HepG2 (cell line): ENCODE measurements around the gene PRKN. TPM values are rescaled to one million over a fixed set of nuclear protein-coding genes. Genes with fewer than 3 reads are reported as not detected.
A peak's percentile ranks its signal among the peaks of the same experiment; 100 is the strongest.

ENCODE experiments used
- ATAC-seq: fragments of 200-7000 bp; cut with Tn5 transposase; 3 replicates; pipeline ENCODE4 v1.9.1; 2020; ENCODE audit warnings: mild to moderate bottlenecking, moderate library complexity
- BruUV-seq: library from RNA; stranded (reverse); fragments of 400-500 nt; replicated peaks from 2 replicates; lab custom pipeline; 2021; lab: Mats Ljungman, UMichigan
- CTCF ChIA-PET: fragments of 300-600 bp; formaldehyde crosslinking; extraction: SDS; loops from one replicate; lab custom pipeline; 2021; ENCODE audit warnings: low total read pairs, inconsistent platforms, low intra/inter-chr PET ratio; lab: Yijun Ruan, JAX
- POLR2A ChIA-PET: fragments of 350-600 bp; sonication (Branson Sonifier 250); formaldehyde crosslinking; loops from one replicate; lab custom pipeline; 2020; ENCODE audit warnings: antibody characterized with exemption, inconsistent platforms; lab: Yijun Ruan, JAX
- DNase-seq: peaks from one replicate; pipeline ENCODE4 v3.0.0-alpha.2; 2015; ENCODE audit warnings: low spot score
- FAIRE-seq: peaks from 3 replicates; lab custom pipeline; 2011; peaks lifted over from hg19 to GRCh38; lab: Jason Lieb, UNC
- H2AFZ ChIP-seq: one replicate; pipeline ENCODE4 v1.6.1; 2011; ENCODE audit warnings: low read length, inconsistent platforms
- H3K27ac ChIP-seq: fragments of 300-600 bp; 3 replicates; pipeline ENCODE4 v1.8.0; 2011; ENCODE audit warnings: mixed run types, mild to moderate bottlenecking, mixed read lengths, low read length, inconsistent platforms; ENCODE audit not compliant: insufficient read depth; ENCODE audit errors: extremely low read length
- H3K27me3 ChIP-seq, 2 experiments: fragments of 200-600 bp in 1 of 2; 2 replicates in 1 of 2; 3 replicates in 1 of 2; pipeline versions ENCODE4 v1.6.0 to v1.8.0; 2011; ENCODE audit warnings: low read length in 2 of 2, mild to moderate bottlenecking in 2 of 2, moderate library complexity in 2 of 2, inconsistent platforms in 1 of 2; ENCODE audit not compliant: insufficient read depth in 2 of 2, control insufficient read depth in 1 of 2
- H3K36me3 ChIP-seq, 2 experiments: fragments of 200-600 bp in 1 of 2; replicated peaks in 1 of 2; 2 replicates in 1 of 2; 3 replicates in 1 of 2; pipeline versions ENCODE4 v1.5.1 to v1.8.0; 2011; ENCODE audit warnings: low read length in 2 of 2, inconsistent platforms in 1 of 2; ENCODE audit not compliant: insufficient read depth in 2 of 2, control insufficient read depth in 1 of 2
- H3K4me1 ChIP-seq: 2 replicates; pipeline ENCODE4 v1.5.1; 2012; ENCODE audit warnings: low read length, inconsistent platforms; ENCODE audit not compliant: insufficient read depth
- H3K4me2 ChIP-seq: 2 replicates; pipeline ENCODE4 v1.6.0; 2011; ENCODE audit warnings: low read depth, low read length, inconsistent platforms
- H3K4me3 ChIP-seq, 3 experiments: fragments of 200-600 bp in 1 of 3; sonication (generic), shearing (Covaris generic) in 1 of 3; replicated peaks in 1 of 3; 2 replicates each; pipeline ENCODE4 v1.5.1; 2011 to 2016; ENCODE audit warnings: low read length in 3 of 3, inconsistent platforms in 2 of 3, low read depth in 2 of 3, mild to moderate bottlenecking in 2 of 3, control low read depth in 1 of 3, mixed read lengths in 1 of 3; ENCODE audit not compliant: insufficient read depth in 1 of 3
- H3K79me2 ChIP-seq: one replicate; pipeline ENCODE4 v1.6.1; 2011; ENCODE audit warnings: low read length, inconsistent platforms; ENCODE audit not compliant: insufficient read depth
- H3K9ac ChIP-seq: 2 replicates; pipeline ENCODE4 v1.6.0; 2011; ENCODE audit warnings: mild to moderate bottlenecking, low read depth, low read length, inconsistent platforms; ENCODE audit not compliant: insufficient read depth
- H3K9me3 ChIP-seq: 2 replicates; pipeline ENCODE4 v1.5.1; 2012; ENCODE audit warnings: mild to moderate bottlenecking, low read length
- H4K20me1 ChIP-seq: 2 replicates; pipeline ENCODE4 v1.6.0; 2011; ENCODE audit warnings: inconsistent platforms, mild to moderate bottlenecking, low read length, moderate library complexity; ENCODE audit not compliant: insufficient read depth
- ARNT2 ChIP-seq: sonication (generic); formaldehyde crosslinking; IDR thresholded peaks from 2 replicates; pipeline ENCODE4 v1.8.0; 2022; ENCODE audit warnings: mild to moderate bottlenecking, low read depth, missing genetic modification reagents, moderate library complexity
- ATF2 ChIP-seq: sonication (generic); formaldehyde crosslinking; IDR thresholded peaks from 2 replicates; pipeline ENCODE4 v1.4.0; 2020; ENCODE audit warnings: missing genetic modification reagents
- FOXA3 ChIP-seq: IDR thresholded peaks from 2 replicates; pipeline ENCODE4 v1.6.1; 2016; ENCODE audit warnings: missing genetic modification reagents, missing compliant biosample characterization
- HNF4A ChIP-seq: sonication (generic); formaldehyde crosslinking; IDR thresholded peaks from 2 replicates; pipeline ENCODE4 v1.4.0; 2020; ENCODE audit warnings: missing genetic modification reagents
- JUN ChIP-seq: sonication (generic); formaldehyde crosslinking; IDR thresholded peaks from 2 replicates; pipeline ENCODE4 v1.4.0; 2020; ENCODE audit warnings: mild to moderate bottlenecking, missing genetic modification reagents
- PITX1 ChIP-seq: sonication (generic); formaldehyde crosslinking; IDR thresholded peaks from 2 replicates; pipeline ENCODE4 v1.5.1; 2020; ENCODE audit warnings: mild to moderate bottlenecking, missing genetic modification reagents
- SSRP1 ChIP-seq: IDR thresholded peaks from 2 replicates; pipeline ENCODE4 v1.6.1; 2016; ENCODE audit warnings: control low read depth
- ZNF230 ChIP-seq: sonication (generic); formaldehyde crosslinking; IDR thresholded peaks from 2 replicates; pipeline ENCODE4 v1.4.0; 2020; ENCODE audit warnings: mild to moderate bottlenecking, missing genetic modification reagents
- ZNF430 ChIP-seq: sonication (generic); formaldehyde crosslinking; IDR thresholded peaks from 2 replicates; pipeline ENCODE4 v1.9.0; 2021; ENCODE audit warnings: mild to moderate bottlenecking, missing genetic modification reagents
- ZNF776 ChIP-seq: sonication (generic); formaldehyde crosslinking; IDR thresholded peaks from 2 replicates; pipeline ENCODE4 v1.4.0; 2020; ENCODE audit warnings: mild to moderate bottlenecking, missing genetic modification reagents
- WGBS: methylation state at CpG from one replicate; pipeline ENCODE4 v1.1.6; 2017; ENCODE audit warnings: low lambda C conversion rate; 5-methylcytosine and 5-hydroxymethylcytosine counted together
- in situ Hi-C: cut with HindIII; loops from 2 replicates; pipeline ENCODE4 v1.10.0; 2017; ENCODE audit warnings: low pct_unique_long_range_greater_than_20kb; ENCODE audit not compliant: extremely low pct_ligation_motif_present
- intact Hi-C: fragments of 100-400 bp; cut with micrococcal nuclease; formaldehyde crosslinking; loops from one replicate; pipeline ENCODE4 v1.10.0; 2022; ENCODE audit not compliant: unreplicated experiment
- polyA plus RNA-seq, 8 experiments: library from polyadenylated mRNA; depleted of rRNA in 3 of 8; stranded (reverse) in 7 of 8; unstranded in 1 of 8; fragments of >200 nt; fragmentation: Illumina TruSeq in 4 of 8; extraction: Trizol in 4 of 8; gene quantifications; 2 replicates each; pipeline versions ENCODE4 v1.2.1 to v1.2.3, GENCODE V29; 2011 to 2016; ENCODE audit warnings: low read depth in 4 of 8, missing spikeins in 1 of 8, mixed read lengths in 1 of 8; ENCODE audit not compliant: insufficient read depth in 1 of 8
- total RNA-seq, 5 experiments: library from RNA; depleted of rRNA; stranded (reverse); fragments of >200 nt; fragmentation: Illumina TruSeq; extraction: Trizol; gene quantifications; 2 replicates each; pipeline ENCODE4 v1.2.3, GENCODE V29; 2016; ENCODE audit warnings: low read depth in 1 of 5
- TF ChIP-seq, protein P1 (sequence below): sonication (generic); formaldehyde crosslinking; IDR thresholded peaks from 2 replicates; pipeline ENCODE4 v1.9.0; 2021; ENCODE audit warnings: missing genetic modification reagents, mild to moderate bottlenecking, borderline replicate concordance
- TF ChIP-seq, protein P2 (sequence below): sonication (generic); formaldehyde crosslinking; IDR thresholded peaks from 2 replicates; pipeline ENCODE4 v1.4.0; 2020; ENCODE audit warnings: mild to moderate bottlenecking, missing genetic modification reagents, borderline replicate concordance

PRKN gene
- total and polyA plus RNA-seq, 2 of the 13 experiments (the other 11 are each of a cell fraction or from before 2014, with no cell fraction given), result 0.31 to 0.44 TPM

- TF ChIP-seq HNF4A (CRISPR knock-in tag) (no peak), ARNT2 (CRISPR knock-in tag) (no peak), ZNF430 (no peak), ZNF776 (CRISPR knock-in tag) (no peak), JUN (no peak), PITX1 (CRISPR knock-in tag) (no peak)
- TF ChIP-seq, protein P1, sequence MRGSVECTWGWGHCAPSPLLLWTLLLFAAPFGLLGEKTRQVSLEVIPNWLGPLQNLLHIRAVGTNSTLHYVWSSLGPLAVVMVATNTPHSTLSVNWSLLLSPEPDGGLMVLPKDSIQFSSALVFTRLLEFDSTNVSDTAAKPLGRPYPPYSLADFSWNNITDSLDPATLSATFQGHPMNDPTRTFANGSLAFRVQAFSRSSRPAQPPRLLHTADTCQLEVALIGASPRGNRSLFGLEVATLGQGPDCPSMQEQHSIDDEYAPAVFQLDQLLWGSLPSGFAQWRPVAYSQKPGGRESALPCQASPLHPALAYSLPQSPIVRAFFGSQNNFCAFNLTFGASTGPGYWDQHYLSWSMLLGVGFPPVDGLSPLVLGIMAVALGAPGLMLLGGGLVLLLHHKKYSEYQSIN (CRISPR knock-in tag), result no peak
- intact Hi-C loops (no loop called here), in situ Hi-C loops (no loop called here)
- Histone ChIP-seq H3K27ac (no peak overlapping the region), H3K36me3 (no peaks in the 10 kb centered on the region), H3K9me3 (peaks cover 18% of the 10 kb centered on the region), H3K9ac (no peak overlapping the region), H3K4me1 (no peaks in the 10 kb centered on the region), H4K20me1 (no peaks in the 10 kb centered on the region), H3K27me3 (no peaks in the 10 kb centered on the region), H3K79me2 (no peaks in the 10 kb centered on the region), H2AFZ (no peak overlapping the region), H3K4me2 (no peak overlapping the region), H3K4me3 (no peak overlapping the region)
- 11% methylated on average over 3 of the region's 3 CpGs for whole genome bisulfite sequencing
- DNase-seq (no peak), FAIRE-seq (no peak), ATAC-seq (no peak)
- no TSS peak for BruUV-seq
- POLR2A ChIA-PET, result no interaction called here
- CTCF ChIA-PET, result no interaction called here
Measured at GRCh38 chr6:161985876-161986423, 741.6 kb downstream of the PRKN start.

DNA sequence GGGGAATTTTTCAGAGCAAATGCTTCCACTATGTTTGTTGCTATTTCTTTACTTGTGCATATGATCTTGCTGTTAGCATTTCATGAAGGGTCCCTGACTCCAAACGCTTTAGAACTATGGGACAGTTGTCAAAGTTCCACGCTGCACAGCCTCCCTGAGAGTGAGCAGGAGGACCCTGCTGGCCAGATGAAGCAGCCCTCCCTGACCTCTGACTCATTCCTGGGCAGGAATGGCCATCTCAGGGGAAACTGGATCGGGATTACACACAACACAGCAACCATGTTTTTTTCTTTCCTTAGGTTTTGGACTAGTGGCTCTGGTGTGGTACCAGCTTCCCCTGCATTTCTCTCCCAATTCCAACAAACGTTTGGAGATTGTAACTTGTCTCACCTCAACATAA, 742.9 kb downstream of the PRKN start:
- WGBS, result 10% methylated on average over 4 of the region's 4 CpGs
- Histone ChIP-seq H3K79me2 (no peaks in the 10 kb centered on the region), H3K4me1 (no peaks in the 10 kb centered on the region), H3K9me3 (peaks cover 9% of the 10 kb centered on the region), H3K27me3 (no peaks in the 10 kb centered on the region), H3K4me3 (no peak overlapping the region), H3K4me2 (no peak overlapping the region), H3K9ac (no peak overlapping the region), H2AFZ (no peak overlapping the region), H4K20me1 (no peaks in the 10 kb centered on the region), H3K36me3 (no peaks in the 10 kb centered on the region), H3K27ac (no peak overlapping the region)
- intact Hi-C loops, result no loop called here
- BruUV-seq, result no TSS peak
- ATAC-seq, result peak; percentile 61
- FAIRE-seq, result no peak
- in situ Hi-C loops, result no loop called here
- ChIA-PET CTCF (no interaction called here), POLR2A (no interaction called here)
- no peak for DNase-seq
- no peak for TF ChIP-seq FOXA3
- TF ChIP-seq ZNF230 (CRISPR knock-in tag), result no peak
- TF ChIP-seq, protein P2, sequence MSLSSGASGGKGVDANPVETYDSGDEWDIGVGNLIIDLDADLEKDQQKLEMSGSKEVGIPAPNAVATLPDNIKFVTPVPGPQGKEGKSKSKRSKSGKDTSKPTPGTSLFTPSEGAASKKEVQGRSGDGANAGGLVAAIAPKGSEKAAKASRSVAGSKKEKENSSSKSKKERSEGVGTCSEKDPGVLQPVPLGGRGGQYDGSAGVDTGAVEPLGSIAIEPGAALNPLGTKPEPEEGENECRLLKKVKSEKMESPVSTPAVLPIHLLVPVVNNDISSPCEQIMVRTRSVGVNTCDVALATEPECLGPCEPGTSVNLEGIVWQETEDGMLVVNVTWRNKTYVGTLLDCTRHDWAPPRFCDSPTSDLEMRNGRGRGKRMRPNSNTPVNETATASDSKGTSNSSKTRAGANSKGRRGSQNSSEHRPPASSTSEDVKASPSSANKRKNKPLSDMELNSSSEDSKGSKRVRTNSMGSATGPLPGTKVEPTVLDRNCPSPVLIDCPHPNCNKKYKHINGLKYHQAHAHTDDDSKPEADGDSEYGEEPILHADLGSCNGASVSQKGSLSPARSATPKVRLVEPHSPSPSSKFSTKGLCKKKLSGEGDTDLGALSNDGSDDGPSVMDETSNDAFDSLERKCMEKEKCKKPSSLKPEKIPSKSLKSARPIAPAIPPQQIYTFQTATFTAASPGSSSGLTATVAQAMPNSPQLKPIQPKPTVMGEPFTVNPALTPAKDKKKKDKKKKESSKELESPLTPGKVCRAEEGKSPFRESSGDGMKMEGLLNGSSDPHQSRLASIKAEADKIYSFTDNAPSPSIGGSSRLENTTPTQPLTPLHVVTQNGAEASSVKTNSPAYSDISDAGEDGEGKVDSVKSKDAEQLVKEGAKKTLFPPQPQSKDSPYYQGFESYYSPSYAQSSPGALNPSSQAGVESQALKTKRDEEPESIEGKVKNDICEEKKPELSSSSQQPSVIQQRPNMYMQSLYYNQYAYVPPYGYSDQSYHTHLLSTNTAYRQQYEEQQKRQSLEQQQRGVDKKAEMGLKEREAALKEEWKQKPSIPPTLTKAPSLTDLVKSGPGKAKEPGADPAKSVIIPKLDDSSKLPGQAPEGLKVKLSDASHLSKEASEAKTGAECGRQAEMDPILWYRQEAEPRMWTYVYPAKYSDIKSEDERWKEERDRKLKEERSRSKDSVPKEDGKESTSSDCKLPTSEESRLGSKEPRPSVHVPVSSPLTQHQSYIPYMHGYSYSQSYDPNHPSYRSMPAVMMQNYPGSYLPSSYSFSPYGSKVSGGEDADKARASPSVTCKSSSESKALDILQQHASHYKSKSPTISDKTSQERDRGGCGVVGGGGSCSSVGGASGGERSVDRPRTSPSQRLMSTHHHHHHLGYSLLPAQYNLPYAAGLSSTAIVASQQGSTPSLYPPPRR (CRISPR knock-in tag), result no peak
- TF ChIP-seq SSRP1 (CRISPR knock-in tag), result no peak
- no peak for TF ChIP-seq ATF2 (CRISPR knock-in tag)
